ENCODE measurements around the gene RFX3.

- TF ChIP-seq CTCF (IDR thresholded peaks at IDR 0.05) (no peak), POLR2A (IDR thresholded peaks at IDR 0.05) (no peak)
Observed at GRCh38 chr9:3348169-3348568, 177.6 kb downstream of the RFX3 start.
